GM12865 (cell line): Measurements from ENCODE around the gene KLK3.

Experiments
- DNase-seq: peaks from one replicate; pipeline ENCODE4 v3.0.0; 2010; ENCODE audit warnings: low read depth
- H3K4me3 ChIP-seq: 2 replicates; pipeline ENCODE4 v1.5.1; 2011; ENCODE audit warnings: mild to moderate bottlenecking, low read depth, low read length, control low read depth
- TF ChIP-seq, protein P1 (sequence below): IDR thresholded peaks from 2 replicates; pipeline ENCODE4 v1.5.1; 2011; ENCODE audit warnings: low read length, control low read depth, low read depth, inconsistent platforms; ENCODE audit not compliant: insufficient read depth; ENCODE audit errors: missing control alignments

KLK3 gene

DNA sequence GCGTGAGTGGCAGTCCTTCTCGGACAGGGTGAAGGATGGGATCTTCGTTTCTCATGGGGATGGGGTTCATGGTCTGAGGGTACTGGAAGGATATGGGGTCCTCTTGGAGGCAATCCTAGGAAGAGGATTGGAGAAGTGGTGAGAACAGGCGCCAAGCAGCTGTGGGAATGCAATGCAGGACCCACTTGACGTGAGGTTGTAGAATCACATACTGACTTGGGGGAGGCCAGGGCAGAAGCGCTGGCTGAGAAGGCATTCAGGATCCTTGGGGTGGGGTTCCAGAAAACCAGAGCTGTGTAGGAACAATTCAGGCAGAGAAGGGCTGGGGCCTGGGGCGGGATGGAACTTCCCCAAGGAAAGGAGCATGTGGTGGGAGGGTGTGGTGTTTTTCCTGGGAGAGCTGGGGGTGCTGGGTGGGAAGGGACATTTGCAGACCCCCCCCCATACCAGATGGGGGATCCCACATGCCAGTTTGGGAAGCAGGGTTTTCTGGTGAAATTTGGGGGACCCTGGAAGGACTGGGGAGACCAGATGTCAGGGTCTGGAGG, 32.0 kb upstream of the KLK3 start:
- DNase-seq, result no peak
- no peak overlapping the region for H3K4me3 ChIP-seq
- TF ChIP-seq, protein P1, sequence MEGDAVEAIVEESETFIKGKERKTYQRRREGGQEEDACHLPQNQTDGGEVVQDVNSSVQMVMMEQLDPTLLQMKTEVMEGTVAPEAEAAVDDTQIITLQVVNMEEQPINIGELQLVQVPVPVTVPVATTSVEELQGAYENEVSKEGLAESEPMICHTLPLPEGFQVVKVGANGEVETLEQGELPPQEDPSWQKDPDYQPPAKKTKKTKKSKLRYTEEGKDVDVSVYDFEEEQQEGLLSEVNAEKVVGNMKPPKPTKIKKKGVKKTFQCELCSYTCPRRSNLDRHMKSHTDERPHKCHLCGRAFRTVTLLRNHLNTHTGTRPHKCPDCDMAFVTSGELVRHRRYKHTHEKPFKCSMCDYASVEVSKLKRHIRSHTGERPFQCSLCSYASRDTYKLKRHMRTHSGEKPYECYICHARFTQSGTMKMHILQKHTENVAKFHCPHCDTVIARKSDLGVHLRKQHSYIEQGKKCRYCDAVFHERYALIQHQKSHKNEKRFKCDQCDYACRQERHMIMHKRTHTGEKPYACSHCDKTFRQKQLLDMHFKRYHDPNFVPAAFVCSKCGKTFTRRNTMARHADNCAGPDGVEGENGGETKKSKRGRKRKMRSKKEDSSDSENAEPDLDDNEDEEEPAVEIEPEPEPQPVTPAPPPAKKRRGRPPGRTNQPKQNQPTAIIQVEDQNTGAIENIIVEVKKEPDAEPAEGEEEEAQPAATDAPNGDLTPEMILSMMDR, result no peak

DNA sequence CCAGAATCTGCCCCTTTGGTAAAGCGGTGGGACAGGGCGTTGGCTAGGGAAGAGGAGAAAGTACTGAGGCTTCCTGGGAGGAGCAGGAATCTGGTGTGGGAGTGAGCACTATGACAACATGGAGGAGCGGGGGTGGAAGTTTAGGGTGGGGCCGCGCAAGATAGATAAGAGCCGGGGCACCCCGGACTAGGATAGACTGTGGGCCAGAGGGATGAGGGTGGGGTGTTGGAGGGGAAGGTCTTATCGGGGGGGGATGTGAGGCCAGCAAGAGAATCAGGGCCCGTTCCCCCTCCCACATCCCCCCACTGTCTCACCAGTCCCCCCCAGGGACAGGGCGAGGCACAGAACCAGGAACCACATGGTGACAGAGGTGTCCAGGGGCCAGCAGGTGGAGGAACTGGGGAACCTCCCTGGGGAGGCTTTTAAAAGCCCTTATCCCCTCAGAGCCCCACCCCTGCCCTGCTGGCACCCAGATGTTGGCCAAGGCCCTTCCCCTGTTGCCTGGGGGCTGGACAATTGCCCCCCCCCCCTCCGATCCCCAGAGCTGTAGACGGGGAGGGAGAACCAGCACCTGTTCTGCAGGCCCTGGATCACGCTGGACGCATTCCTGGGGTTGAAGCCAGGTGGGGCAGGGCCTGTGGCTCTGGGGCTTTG, 31.2 kb upstream of the KLK3 start, which contains the start of gene KLK1:
KLK1 (minus strand) TSS at position 399 of the 654 bp plus-strand sequence; CDS start at position 360, 39 bp downstream.
- TF ChIP-seq, protein P1, result no peak
- no peak for DNase-seq
- H3K4me3 ChIP-seq, result no peak within 1 kb of the TSS

DNA sequence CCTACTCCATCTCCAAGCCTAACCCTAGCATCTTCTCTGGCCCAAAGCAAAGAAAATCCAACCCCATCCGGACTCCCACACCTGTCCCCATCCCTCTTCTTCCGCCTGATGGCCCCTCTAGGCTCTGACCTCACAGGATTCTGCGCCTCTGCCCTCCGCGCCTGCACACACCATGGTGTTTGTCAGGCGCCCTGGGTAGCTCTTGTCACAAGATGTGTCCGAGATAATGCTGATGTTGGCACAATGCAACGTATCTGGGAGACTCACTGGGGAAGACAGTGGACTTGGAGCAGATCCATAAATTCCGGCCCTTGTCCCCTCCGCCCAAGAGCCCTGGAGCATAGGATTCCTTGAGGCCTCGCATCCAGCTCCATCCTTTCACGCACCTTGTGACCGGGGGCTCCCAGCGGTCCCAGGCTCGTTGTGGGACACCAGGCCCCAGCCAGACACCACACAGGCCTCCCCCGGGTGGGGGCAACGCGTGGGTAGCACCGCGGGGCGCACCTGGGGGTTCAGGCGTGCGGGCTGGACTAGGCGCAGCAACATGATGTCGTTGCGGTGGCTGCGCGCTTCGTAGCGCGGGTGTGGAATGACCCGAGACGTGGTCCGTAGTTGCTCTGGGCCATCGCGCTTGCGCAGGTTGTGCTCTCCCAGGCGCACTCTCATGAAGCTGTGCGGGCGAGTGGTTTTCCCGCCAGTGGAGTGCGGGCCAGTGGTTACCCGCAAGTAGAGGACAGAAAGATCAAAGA, 28.0 kb upstream of the KLK3 start:
- no peak for DNase-seq
- TF ChIP-seq, protein P1, result no peak
- no peak overlapping the region for H3K4me3 ChIP-seq

DNA sequence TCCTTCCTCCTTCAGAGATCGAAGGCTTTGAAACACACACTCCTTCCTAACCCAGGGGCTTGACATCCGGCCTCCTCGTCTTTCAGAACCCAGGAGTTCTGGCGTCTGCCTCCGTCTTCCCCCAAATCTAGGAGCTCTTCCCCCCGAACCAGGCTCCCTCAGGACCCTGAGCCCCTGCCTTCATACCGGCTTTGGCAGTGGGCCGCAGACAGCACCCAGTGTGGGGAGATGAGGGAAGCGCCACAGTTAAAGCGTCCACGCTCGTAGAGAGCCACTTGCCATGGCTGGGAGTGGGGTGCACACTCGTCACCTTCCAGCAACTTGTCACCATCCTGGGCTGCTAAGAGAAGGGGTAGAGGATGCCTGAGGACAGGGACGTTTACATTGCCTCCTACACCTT, 27.2 kb upstream of the KLK3 start:
- TF ChIP-seq, protein P1, result no peak
- DNase-seq, result no peak
- H3K4me3 ChIP-seq, result no peak overlapping the region

DNA sequence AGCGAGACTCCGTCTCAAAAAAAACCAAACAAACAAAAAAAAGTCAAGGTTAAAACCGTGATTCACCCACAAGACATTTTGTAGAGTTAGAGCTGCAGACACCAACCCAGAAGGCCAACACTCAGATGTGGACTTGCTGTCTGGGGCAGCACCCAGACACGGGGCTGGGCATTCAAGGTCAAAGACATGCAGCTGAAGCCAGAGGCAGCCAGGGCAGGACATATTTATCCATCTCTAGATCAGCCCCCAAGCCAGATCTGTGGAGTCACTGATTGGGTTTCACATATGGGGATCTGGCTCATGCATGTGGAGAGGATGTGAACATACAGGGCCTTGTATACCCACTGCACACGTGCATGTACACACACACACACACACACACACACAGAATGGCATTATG, 24.9 kb upstream of the KLK3 start:
- no peak for DNase-seq
- H3K4me3 ChIP-seq, result no peak overlapping the region
- TF ChIP-seq, protein P1, result no peak

DNA sequence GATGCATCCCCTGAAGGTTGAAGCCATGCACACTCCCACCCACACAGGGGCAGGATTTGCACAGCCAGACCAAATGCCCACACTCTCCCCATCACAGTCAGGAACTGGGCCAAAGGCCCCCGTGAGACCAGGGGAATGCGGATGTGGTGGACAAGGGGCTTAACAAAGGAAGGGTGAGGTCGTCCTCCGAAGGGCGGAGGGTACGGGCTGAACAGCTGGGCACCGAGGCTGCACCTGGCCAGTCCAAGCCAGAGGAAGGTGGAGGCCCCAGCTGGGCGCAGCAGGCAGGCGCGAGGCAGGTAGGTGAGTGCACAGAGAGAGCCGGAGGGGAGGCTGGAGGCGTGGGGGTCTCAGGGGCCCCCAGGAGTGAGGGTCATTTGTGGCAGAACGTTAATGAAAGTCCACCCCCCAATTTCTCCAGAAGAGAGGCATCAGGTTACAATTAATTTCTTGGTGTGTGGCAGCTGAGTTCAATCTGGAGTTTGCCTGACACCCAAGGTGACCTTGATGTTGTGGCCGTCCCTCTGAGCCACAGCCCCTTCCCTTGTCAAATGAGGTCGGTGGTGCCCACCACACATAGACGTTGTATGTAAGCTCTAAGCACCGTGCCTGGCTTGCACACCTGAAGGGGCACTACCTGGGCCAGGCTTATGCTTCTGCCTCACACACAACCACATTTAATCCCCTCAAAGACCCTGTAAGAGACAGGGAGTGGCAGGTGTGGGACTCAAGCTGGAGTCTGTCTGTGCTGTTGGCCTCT, 24.3 kb upstream of the KLK3 start:
- H3K4me3 ChIP-seq, result no peak overlapping the region
- TF ChIP-seq, protein P1, result no peak
- DNase-seq, result no peak
